Measurements from ENCODE around the gene SELENOI. TPM values are rescaled to one million over a fixed set of nuclear protein-coding genes. Genes with fewer than 3 reads are reported as not detected.

The SELENOI gene
- total RNA-seq, 1 donor from 2014 or later = 41.2 TPM

GRCh38 chr2:26412091-26412673 lies 66.2 kb downstream of the SELENOI start:
- peaks cover 2% of the 10 kb centered on the region for H3K27me3 Mint-ChIP-seq (ENCODE audit: low read depth)
- no peaks in the 10 kb centered on the region for H3K36me3 Mint-ChIP-seq (ENCODE audit: low read depth)
- peaks cover 4% of the 10 kb centered on the region for H3K9me3 Mint-ChIP-seq
- peak overlapping the region; percentile 78 for H3K27ac Mint-ChIP-seq (ENCODE audit: unreplicated experiment)
- no peak for TF ChIP-seq CTCF (conservative IDR thresholded peaks at IDR 0.05)
- no peak for DNase-seq (ENCODE audit: low read depth, low spot score)
- peaks cover 4% of the 10 kb centered on the region for H3K4me1 Mint-ChIP-seq
- H3K4me3 Mint-ChIP-seq = no peak overlapping the region

GRCh38 chr2:26414311-26414710 lies 68.4 kb downstream of the SELENOI start:
- no peak overlapping the region for H3K4me3 Mint-ChIP-seq
- peaks cover 4% of the 10 kb centered on the region for H3K9me3 Mint-ChIP-seq

GRCh38 chr2:26421961-26422360 lies 76.0 kb downstream of the SELENOI start:
- DNase-seq (ENCODE audit: low read depth, low spot score) = no peak
- Mint-ChIP-seq H3K9me3 (no peaks in the 10 kb centered on the region), H3K4me1 (no peaks in the 10 kb centered on the region), H3K4me3 (no peak overlapping the region), H3K27me3 (ENCODE audit: low read depth) (no peaks in the 10 kb centered on the region), H3K27ac (ENCODE audit: unreplicated experiment) (no peak overlapping the region), H3K36me3 (ENCODE audit: low read depth) (no peaks in the 10 kb centered on the region)
- TF ChIP-seq CTCF (conservative IDR thresholded peaks at IDR 0.05) = no peak

More at GRCh38 chr2:26414311-26414710, 68.4 kb downstream of the SELENOI start:
- no peak for DNase-seq (ENCODE audit: low read depth, low spot score)
- TF ChIP-seq CTCF (conservative IDR thresholded peaks at IDR 0.05) = no peak
- peaks cover 2% of the 10 kb centered on the region for H3K27me3 Mint-ChIP-seq (ENCODE audit: low read depth)
- peaks cover 4% of the 10 kb centered on the region for H3K4me1 Mint-ChIP-seq
- no peak overlapping the region for H3K27ac Mint-ChIP-seq (ENCODE audit: unreplicated experiment)
- H3K36me3 Mint-ChIP-seq (ENCODE audit: low read depth) = no peaks in the 10 kb centered on the region

- Mint-ChIP-seq H3K27me3 (ENCODE audit: low read depth) (no peaks in the 10 kb centered on the region), H3K36me3 (ENCODE audit: low read depth) (no peaks in the 10 kb centered on the region), H3K4me1 (no peaks in the 10 kb centered on the region), H3K27ac (ENCODE audit: unreplicated experiment) (no peak overlapping the region), H3K9me3 (no peaks in the 10 kb centered on the region), H3K4me3 (no peak overlapping the region)
- DNase-seq (ENCODE audit: low read depth, low spot score) = no peak
- no peak for TF ChIP-seq CTCF (conservative IDR thresholded peaks at IDR 0.05)
These were observed 77.1 kb downstream of the SELENOI start for GRCh38 chr2:26422947-26423629.

- no peak overlapping the region for H3K4me3 Mint-ChIP-seq
- no peaks in the 10 kb centered on the region for H3K27me3 Mint-ChIP-seq (ENCODE audit: low read depth)
- no peaks in the 10 kb centered on the region for H3K36me3 Mint-ChIP-seq (ENCODE audit: low read depth)
- no peak for DNase-seq (ENCODE audit: low read depth, low spot score)
- H3K27ac Mint-ChIP-seq (ENCODE audit: unreplicated experiment) = no peak overlapping the region
- no peaks in the 10 kb centered on the region for H3K4me1 Mint-ChIP-seq
- no peak for TF ChIP-seq CTCF (conservative IDR thresholded peaks at IDR 0.05)
- H3K9me3 Mint-ChIP-seq = no peaks in the 10 kb centered on the region
These were observed 77.8 kb downstream of the SELENOI start for GRCh38 chr2:26423750-26424149.

Measured in neural crest cell (in vitro differentiated cells).